HCT116 (cell line): ENCODE data around the gene THSD4. TPM values are rescaled to one million over a fixed set of nuclear protein-coding genes. Genes with fewer than 3 reads are reported as not detected.

Source experiments
- ATAC-seq: fragments of 200-7000 bp; cut with Tn5 transposase; 2 replicates; pipeline ENCODE4 v1.9.1; 2020; ENCODE audit warnings: mild to moderate bottlenecking, moderate library complexity
- BruUV-seq: library from RNA; stranded (reverse); fragments of 400-500 nt; replicated peaks from 2 replicates; lab custom pipeline; 2021; lab: Mats Ljungman, UMichigan
- CTCF ChIA-PET: fragments of 300-600 bp; sonication (Branson Sonifier 250); formaldehyde crosslinking; loops from one replicate; lab custom pipeline; 2021; ENCODE audit warnings: antibody characterized with exemption; lab: Charles Lee
- POLR2A ChIA-PET: fragments of 300-600, 350-600 bp; sonication (Branson Sonifier 250); formaldehyde crosslinking; loops from one replicate; lab custom pipeline; 2021; ENCODE audit warnings: antibody characterized with exemption; lab: Charles Lee
- RAD21 ChIA-PET, 2 experiments: fragments of 300-600 bp; sonication (Branson Sonifier 250); formaldehyde crosslinking; loops; one replicate each; lab custom pipeline; 2023; ENCODE audit warnings: low total read pairs in 2 of 2; ENCODE audit not compliant: uncharacterized antibody in 2 of 2, unreplicated experiment in 2 of 2, low non-redundant PET in 1 of 2; lab: Charles Lee
- DNase-seq: peaks from one replicate; pipeline ENCODE4 v3.0.0-alpha.2; 2010; ENCODE audit warnings: low read depth, low spot score
- H2AFZ ChIP-seq: fragments of 200-600 bp; shearing (Covaris generic), sonication (generic); 2 replicates; pipeline ENCODE4 v1.6.1; 2017; ENCODE audit warnings: low read depth, mixed run types, mixed read lengths, antibody characterized with exemption, low read length; ENCODE audit not compliant: poor library complexity, severe bottlenecking
- H3K27ac ChIP-seq: 2 replicates; pipeline ENCODE4 v1.5.1; 2012; ENCODE audit warnings: low read depth, low read length
- H3K27me3 ChIP-seq: fragments of 200-600 bp; sonication (generic); 2 replicates; pipeline ENCODE4 v1.6.1; 2016; ENCODE audit warnings: mixed run types, low read length, mixed read lengths; ENCODE audit not compliant: insufficient read depth
- H3K36me3 ChIP-seq, 2 experiments: fragments of 200-500 bp in 1 of 2; fragments of 200-600 bp in 1 of 2; sonication (Bioruptor generic) in 1 of 2; sonication (generic) in 1 of 2; 2 replicates each; pipeline versions ENCODE4 v1.5.1 to v1.6.1; 2014 to 2016; ENCODE audit warnings: low read length in 2 of 2, inconsistent platforms in 1 of 2, mixed read lengths in 1 of 2, mixed run types in 1 of 2; ENCODE audit not compliant: insufficient read depth in 2 of 2, control insufficient read depth in 1 of 2
- H3K4me1 ChIP-seq, 2 experiments: fragments of 200-600 bp in 1 of 2; sonication (generic) in 1 of 2; 2 replicates each; pipeline versions ENCODE4 v1.5.1 to v1.6.1; 2012 to 2017; ENCODE audit warnings: low read length in 2 of 2, inconsistent platforms in 1 of 2, mild to moderate bottlenecking in 1 of 2, mixed read lengths in 1 of 2, mixed run types in 1 of 2, moderate library complexity in 1 of 2; ENCODE audit not compliant: insufficient read depth in 2 of 2, control insufficient read depth in 1 of 2
- H3K4me2 ChIP-seq: fragments of 200-600 bp; sonication (generic); 2 replicates; pipeline ENCODE4 v1.6.1; 2017; ENCODE audit warnings: mixed run types, low read length, mixed read lengths
- H3K4me3 ChIP-seq, 2 experiments: fragments of 200-600 bp in 1 of 2; sonication (generic) in 1 of 2; replicated peaks in 1 of 2; 2 replicates each; pipeline ENCODE4 v1.5.1; 2011 to 2016; ENCODE audit warnings: low read length in 2 of 2, control low read depth in 1 of 2, low read depth in 1 of 2, mild to moderate bottlenecking in 1 of 2, mixed read lengths in 1 of 2, mixed run types in 1 of 2
- H3K79me2 ChIP-seq: fragments of 200-600 bp; sonication (generic); 2 replicates; pipeline ENCODE4 v1.6.1; 2017; ENCODE audit warnings: mild to moderate bottlenecking, mixed run types, low read length, moderate library complexity, mixed read lengths; ENCODE audit not compliant: insufficient read depth
- H3K9ac ChIP-seq: fragments of 200-600 bp; sonication (generic); 2 replicates; pipeline ENCODE4 v1.6.1; 2016; ENCODE audit warnings: low read length, mixed read lengths
- H3K9me2 ChIP-seq: fragments of 200-600 bp; sonication (generic), shearing (Covaris generic); 2 replicates; pipeline ENCODE4 v1.6.1; 2017; ENCODE audit warnings: mixed run types, mild to moderate bottlenecking, moderate library complexity; ENCODE audit not compliant: insufficient read depth
- H3K9me3 ChIP-seq, 2 experiments: fragments of 200-500 bp in 1 of 2; fragments of 200-600 bp in 1 of 2; sonication (Bioruptor generic) in 1 of 2; sonication (generic) in 1 of 2; 2 replicates each; pipeline ENCODE4 v1.6.1; 2014 to 2017; ENCODE audit warnings: low read length in 2 of 2, mixed read lengths in 2 of 2, inconsistent platforms in 1 of 2, low read depth in 1 of 2, mild to moderate bottlenecking in 1 of 2, mixed run types in 1 of 2, moderate library complexity in 1 of 2; ENCODE audit not compliant: control insufficient read depth in 1 of 2, insufficient read depth in 1 of 2
- H4K20me1 ChIP-seq: fragments of 200-600 bp; sonication (generic), shearing (Covaris generic); 2 replicates; pipeline ENCODE4 v1.6.1; 2017; ENCODE audit warnings: mixed run types, mild to moderate bottlenecking, moderate library complexity; ENCODE audit not compliant: insufficient read depth
- CEBPB ChIP-seq: IDR thresholded peaks from 2 replicates; pipeline ENCODE4 v1.6.1; 2012; ENCODE audit warnings: low read depth
- EGR1 ChIP-seq: IDR thresholded peaks from 2 replicates; pipeline ENCODE4 v1.6.1; 2012; ENCODE audit warnings: low read depth
- FOSL1 ChIP-seq: IDR thresholded peaks from 2 replicates; pipeline ENCODE4 v1.6.1; 2012; ENCODE audit warnings: low read depth
- JUND ChIP-seq: IDR thresholded peaks from 2 replicates; pipeline ENCODE4 v1.6.1; 2012
- MAX ChIP-seq: IDR thresholded peaks from 2 replicates; pipeline ENCODE4 v1.6.1; 2012
- SIN3A ChIP-seq: IDR thresholded peaks from 2 replicates; pipeline ENCODE4 v1.6.1; 2012; ENCODE audit warnings: low read depth
- SRF ChIP-seq: IDR thresholded peaks from 2 replicates; pipeline ENCODE4 v1.6.1; 2012; ENCODE audit warnings: low read depth
- ZFX ChIP-seq: fragments of 450-650 bp; IDR thresholded peaks from 2 replicates; pipeline ENCODE4 v1.6.1; 2017
- ZNF274 ChIP-seq: fragments of 200-500 bp; sonication (Bioruptor generic); IDR thresholded peaks from 2 replicates; pipeline ENCODE4 v1.6.1; 2014; ENCODE audit warnings: mild to moderate bottlenecking, low read depth, low read length, inconsistent platforms
- intact Hi-C: fragments of 100-400 bp; cut with micrococcal nuclease; formaldehyde crosslinking; loops from 2 replicates; pipeline ENCODE4 v1.10.0; 2022
- total RNA-seq: library from RNA; stranded (reverse); gene quantifications from one replicate; pipeline ENCODE4 v1.2.1, GENCODE V29; 2021; ENCODE audit not compliant: unreplicated experiment
- TF ChIP-seq, protein P1 (sequence below): IDR thresholded peaks from 2 replicates; pipeline ENCODE4 v1.6.1; 2012; ENCODE audit warnings: low read depth
- TF ChIP-seq, protein P2 (sequence below): IDR thresholded peaks from 2 replicates; pipeline ENCODE4 v1.6.1; 2011; ENCODE audit warnings: mild to moderate bottlenecking, low read length, moderate library complexity; ENCODE audit not compliant: insufficient replicate concordance; ENCODE audit errors: extremely low read depth

The THSD4 gene
- total RNA-seq, 1 experiment from 2014 or later, result 30.5 TPM

DNA sequence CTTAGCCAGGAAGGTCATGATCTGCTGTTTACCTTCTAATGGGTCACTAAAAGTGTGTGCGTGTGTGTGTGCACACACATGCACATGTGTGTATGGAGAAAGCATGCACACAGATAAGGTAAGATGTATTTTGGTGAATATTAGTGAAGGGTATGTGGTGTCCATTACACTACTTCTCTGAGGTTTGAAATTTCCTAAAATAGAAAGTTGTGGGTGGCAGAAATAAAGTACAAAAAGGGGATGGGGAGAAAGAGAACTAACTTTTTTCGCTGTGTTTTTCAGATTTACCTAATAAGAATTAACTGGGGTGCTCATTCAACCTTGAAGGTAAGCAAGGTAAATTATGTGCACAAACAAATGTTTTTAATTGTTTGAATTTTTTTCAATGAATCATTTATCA is 670.7 kb downstream of the THSD4 start:
- BruUV-seq, result no TSS peak
- intact Hi-C loops, result no loop called here
- Histone ChIP-seq H3K79me2 (no peaks in the 10 kb centered on the region), H3K9me3 (no peaks in the 10 kb centered on the region), H4K20me1 (no peaks in the 10 kb centered on the region), H3K4me3 (no peak overlapping the region), H3K27me3 (no peaks in the 10 kb centered on the region), H3K4me2 (no peak overlapping the region), H3K27ac (no peak overlapping the region), H3K36me3 (no peaks in the 10 kb centered on the region), H2AFZ (no peak overlapping the region), H3K4me1 (peaks cover 13 to 15% of the 10 kb centered on the region in 2 experiments), H3K9me2 (no peaks in the 10 kb centered on the region), H3K9ac (no peak overlapping the region)
- ChIA-PET POLR2A (no interaction called here), RAD21 (no interaction called here), CTCF (interaction anchor here (1.2 to 1.7 kb wide), 2 partner anchors 33 to 42 kb away, joined by 3 to 6 read pairs; no protein-coding TSS in a partner anchor)
- no peak for DNase-seq
- ATAC-seq, result no peak
- no peak for TF ChIP-seq SRF
- TF ChIP-seq CEBPB, result no peak
- TF ChIP-seq FOSL1, result no peak
- TF ChIP-seq MAX, result no peak
- TF ChIP-seq JUND, result no peak
- TF ChIP-seq, protein P1, sequence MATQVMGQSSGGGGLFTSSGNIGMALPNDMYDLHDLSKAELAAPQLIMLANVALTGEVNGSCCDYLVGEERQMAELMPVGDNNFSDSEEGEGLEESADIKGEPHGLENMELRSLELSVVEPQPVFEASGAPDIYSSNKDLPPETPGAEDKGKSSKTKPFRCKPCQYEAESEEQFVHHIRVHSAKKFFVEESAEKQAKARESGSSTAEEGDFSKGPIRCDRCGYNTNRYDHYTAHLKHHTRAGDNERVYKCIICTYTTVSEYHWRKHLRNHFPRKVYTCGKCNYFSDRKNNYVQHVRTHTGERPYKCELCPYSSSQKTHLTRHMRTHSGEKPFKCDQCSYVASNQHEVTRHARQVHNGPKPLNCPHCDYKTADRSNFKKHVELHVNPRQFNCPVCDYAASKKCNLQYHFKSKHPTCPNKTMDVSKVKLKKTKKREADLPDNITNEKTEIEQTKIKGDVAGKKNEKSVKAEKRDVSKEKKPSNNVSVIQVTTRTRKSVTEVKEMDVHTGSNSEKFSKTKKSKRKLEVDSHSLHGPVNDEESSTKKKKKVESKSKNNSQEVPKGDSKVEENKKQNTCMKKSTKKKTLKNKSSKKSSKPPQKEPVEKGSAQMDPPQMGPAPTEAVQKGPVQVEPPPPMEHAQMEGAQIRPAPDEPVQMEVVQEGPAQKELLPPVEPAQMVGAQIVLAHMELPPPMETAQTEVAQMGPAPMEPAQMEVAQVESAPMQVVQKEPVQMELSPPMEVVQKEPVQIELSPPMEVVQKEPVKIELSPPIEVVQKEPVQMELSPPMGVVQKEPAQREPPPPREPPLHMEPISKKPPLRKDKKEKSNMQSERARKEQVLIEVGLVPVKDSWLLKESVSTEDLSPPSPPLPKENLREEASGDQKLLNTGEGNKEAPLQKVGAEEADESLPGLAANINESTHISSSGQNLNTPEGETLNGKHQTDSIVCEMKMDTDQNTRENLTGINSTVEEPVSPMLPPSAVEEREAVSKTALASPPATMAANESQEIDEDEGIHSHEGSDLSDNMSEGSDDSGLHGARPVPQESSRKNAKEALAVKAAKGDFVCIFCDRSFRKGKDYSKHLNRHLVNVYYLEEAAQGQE, result no peak
- TF ChIP-seq, protein P2, sequence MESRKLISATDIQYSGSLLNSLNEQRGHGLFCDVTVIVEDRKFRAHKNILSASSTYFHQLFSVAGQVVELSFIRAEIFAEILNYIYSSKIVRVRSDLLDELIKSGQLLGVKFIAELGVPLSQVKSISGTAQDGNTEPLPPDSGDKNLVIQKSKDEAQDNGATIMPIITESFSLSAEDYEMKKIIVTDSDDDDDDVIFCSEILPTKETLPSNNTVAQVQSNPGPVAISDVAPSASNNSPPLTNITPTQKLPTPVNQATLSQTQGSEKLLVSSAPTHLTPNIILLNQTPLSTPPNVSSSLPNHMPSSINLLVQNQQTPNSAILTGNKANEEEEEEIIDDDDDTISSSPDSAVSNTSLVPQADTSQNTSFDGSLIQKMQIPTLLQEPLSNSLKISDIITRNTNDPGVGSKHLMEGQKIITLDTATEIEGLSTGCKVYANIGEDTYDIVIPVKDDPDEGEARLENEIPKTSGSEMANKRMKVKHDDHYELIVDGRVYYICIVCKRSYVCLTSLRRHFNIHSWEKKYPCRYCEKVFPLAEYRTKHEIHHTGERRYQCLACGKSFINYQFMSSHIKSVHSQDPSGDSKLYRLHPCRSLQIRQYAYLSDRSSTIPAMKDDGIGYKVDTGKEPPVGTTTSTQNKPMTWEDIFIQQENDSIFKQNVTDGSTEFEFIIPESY, result no peak
- no peak for TF ChIP-seq EGR1
- no peak for TF ChIP-seq ZFX
- no peak for TF ChIP-seq ZNF274
- no peak for TF ChIP-seq SIN3A
